HepG2 (cell line): ENCODE data around the gene CEP128. TPM values are rescaled to one million over a fixed set of nuclear protein-coding genes. Genes with fewer than 3 reads are reported as not detected.

ENCODE experiments used
- ATAC-seq: fragments of 200-7000 bp; cut with Tn5 transposase; 3 replicates; pipeline ENCODE4 v1.9.1; 2020; ENCODE audit warnings: mild to moderate bottlenecking, moderate library complexity
- BruUV-seq: library from RNA; stranded (reverse); fragments of 400-500 nt; replicated peaks from 2 replicates; lab custom pipeline; 2021; lab: Mats Ljungman, UMichigan
- CTCF ChIA-PET: fragments of 300-600 bp; formaldehyde crosslinking; extraction: SDS; loops from one replicate; lab custom pipeline; 2021; ENCODE audit warnings: low total read pairs, inconsistent platforms, low intra/inter-chr PET ratio; lab: Yijun Ruan, JAX
- POLR2A ChIA-PET: fragments of 350-600 bp; sonication (Branson Sonifier 250); formaldehyde crosslinking; loops from one replicate; lab custom pipeline; 2020; ENCODE audit warnings: antibody characterized with exemption, inconsistent platforms; lab: Yijun Ruan, JAX
- DNase-seq: peaks from one replicate; pipeline ENCODE4 v3.0.0-alpha.2; 2015; ENCODE audit warnings: low spot score
- FAIRE-seq: peaks from 3 replicates; lab custom pipeline; 2011; peaks lifted over from hg19 to GRCh38; lab: Jason Lieb, UNC
- H2AFZ ChIP-seq: one replicate; pipeline ENCODE4 v1.6.1; 2011; ENCODE audit warnings: low read length, inconsistent platforms
- H3K27ac ChIP-seq: fragments of 300-600 bp; 3 replicates; pipeline ENCODE4 v1.8.0; 2011; ENCODE audit warnings: mixed run types, mild to moderate bottlenecking, mixed read lengths, low read length, inconsistent platforms; ENCODE audit not compliant: insufficient read depth; ENCODE audit errors: extremely low read length
- H3K27me3 ChIP-seq, 2 experiments: fragments of 200-600 bp in 1 of 2; 2 replicates in 1 of 2; 3 replicates in 1 of 2; pipeline versions ENCODE4 v1.6.0 to v1.8.0; 2011; ENCODE audit warnings: low read length in 2 of 2, mild to moderate bottlenecking in 2 of 2, moderate library complexity in 2 of 2, inconsistent platforms in 1 of 2; ENCODE audit not compliant: insufficient read depth in 2 of 2, control insufficient read depth in 1 of 2
- H3K36me3 ChIP-seq, 2 experiments: fragments of 200-600 bp in 1 of 2; replicated peaks in 1 of 2; 2 replicates in 1 of 2; 3 replicates in 1 of 2; pipeline versions ENCODE4 v1.5.1 to v1.8.0; 2011; ENCODE audit warnings: low read length in 2 of 2, inconsistent platforms in 1 of 2; ENCODE audit not compliant: insufficient read depth in 2 of 2, control insufficient read depth in 1 of 2
- H3K4me1 ChIP-seq: 2 replicates; pipeline ENCODE4 v1.5.1; 2012; ENCODE audit warnings: low read length, inconsistent platforms; ENCODE audit not compliant: insufficient read depth
- H3K4me2 ChIP-seq: 2 replicates; pipeline ENCODE4 v1.6.0; 2011; ENCODE audit warnings: low read depth, low read length, inconsistent platforms
- H3K4me3 ChIP-seq, 3 experiments: fragments of 200-600 bp in 1 of 3; sonication (generic), shearing (Covaris generic) in 1 of 3; replicated peaks in 1 of 3; 2 replicates each; pipeline ENCODE4 v1.5.1; 2011 to 2016; ENCODE audit warnings: low read length in 3 of 3, inconsistent platforms in 2 of 3, low read depth in 2 of 3, mild to moderate bottlenecking in 2 of 3, control low read depth in 1 of 3, mixed read lengths in 1 of 3; ENCODE audit not compliant: insufficient read depth in 1 of 3
- H3K79me2 ChIP-seq: one replicate; pipeline ENCODE4 v1.6.1; 2011; ENCODE audit warnings: low read length, inconsistent platforms; ENCODE audit not compliant: insufficient read depth
- H3K9ac ChIP-seq: 2 replicates; pipeline ENCODE4 v1.6.0; 2011; ENCODE audit warnings: mild to moderate bottlenecking, low read depth, low read length, inconsistent platforms; ENCODE audit not compliant: insufficient read depth
- H3K9me3 ChIP-seq: 2 replicates; pipeline ENCODE4 v1.5.1; 2012; ENCODE audit warnings: mild to moderate bottlenecking, low read length
- H4K20me1 ChIP-seq: 2 replicates; pipeline ENCODE4 v1.6.0; 2011; ENCODE audit warnings: inconsistent platforms, mild to moderate bottlenecking, low read length, moderate library complexity; ENCODE audit not compliant: insufficient read depth
- EED ChIP-seq: sonication (generic); formaldehyde crosslinking; IDR thresholded peaks from 2 replicates; pipeline ENCODE4 v1.5.0; 2020; ENCODE audit warnings: mild to moderate bottlenecking, missing genetic modification reagents
- ETS1 ChIP-seq: sonication (generic); formaldehyde crosslinking; IDR thresholded peaks from 2 replicates; pipeline ENCODE4 v1.4.0; 2020; ENCODE audit warnings: missing genetic modification reagents
- HMG20A ChIP-seq: IDR thresholded peaks from 2 replicates; pipeline ENCODE4 v1.6.1; 2016; ENCODE audit warnings: borderline replicate concordance
- KAT2B ChIP-seq: fragments of 150-350 bp; IDR thresholded peaks from 2 replicates; pipeline ENCODE4 v1.6.1; 2014; ENCODE audit warnings: low read depth, low read length, borderline replicate concordance
- KLF13 ChIP-seq: sonication (generic); formaldehyde crosslinking; IDR thresholded peaks from 2 replicates; pipeline ENCODE4 v1.4.0; 2020; ENCODE audit warnings: mild to moderate bottlenecking, missing genetic modification reagents
- MEIS1 ChIP-seq: sonication (generic); formaldehyde crosslinking; IDR thresholded peaks from 2 replicates; pipeline ENCODE4 v1.9.0; 2021; ENCODE audit warnings: mild to moderate bottlenecking, missing genetic modification reagents, moderate library complexity, borderline replicate concordance
- RAD51 ChIP-seq: fragments of 450-650 bp; IDR thresholded peaks from 2 replicates; pipeline ENCODE4 v1.6.1; 2016; ENCODE audit warnings: borderline replicate concordance
- SKIL ChIP-seq: sonication (generic); formaldehyde crosslinking; IDR thresholded peaks from 2 replicates; pipeline ENCODE4 v1.8.0; 2022; ENCODE audit warnings: missing genetic modification reagents, mild to moderate bottlenecking, moderate library complexity, borderline replicate concordance
- SP4 ChIP-seq: sonication (generic); formaldehyde crosslinking; IDR thresholded peaks from 2 replicates; pipeline ENCODE4 v1.8.1; 2023; ENCODE audit warnings: mild to moderate bottlenecking, missing genetic modification reagents
- YY1 ChIP-seq: IDR thresholded peaks from 2 replicates; pipeline ENCODE4 v1.6.1; 2011; ENCODE audit warnings: low read length, low read depth, moderate library complexity, mild to moderate bottlenecking; ENCODE audit not compliant: insufficient read depth, insufficient replicate concordance
- ZNF562 ChIP-seq: sonication (generic); formaldehyde crosslinking; IDR thresholded peaks from 2 replicates; pipeline ENCODE4 v1.8.0; 2022; ENCODE audit warnings: missing genetic modification reagents, borderline replicate concordance
- ZNF644 ChIP-seq: IDR thresholded peaks from 2 replicates; pipeline ENCODE4 v1.6.1; 2016; ENCODE audit warnings: low read depth
- ZNF772 ChIP-seq: sonication (generic); formaldehyde crosslinking; IDR thresholded peaks from 2 replicates; pipeline ENCODE4 v1.5.0; 2020; ENCODE audit warnings: mild to moderate bottlenecking, missing genetic modification reagents
- ZNF891 ChIP-seq: sonication (generic); formaldehyde crosslinking; IDR thresholded peaks from 2 replicates; pipeline ENCODE4 v1.5.0; 2020; ENCODE audit warnings: mild to moderate bottlenecking, missing genetic modification reagents
- ZSCAN31 ChIP-seq: sonication (generic); formaldehyde crosslinking; IDR thresholded peaks from 2 replicates; pipeline ENCODE4 v1.5.0; 2020; ENCODE audit warnings: low read depth, mild to moderate bottlenecking, missing genetic modification reagents
- WGBS: methylation state at CpG from one replicate; pipeline ENCODE4 v1.1.6; 2017; ENCODE audit warnings: low lambda C conversion rate; 5-methylcytosine and 5-hydroxymethylcytosine counted together
- in situ Hi-C: cut with HindIII; loops from 2 replicates; pipeline ENCODE4 v1.10.0; 2017; ENCODE audit warnings: low pct_unique_long_range_greater_than_20kb; ENCODE audit not compliant: extremely low pct_ligation_motif_present
- intact Hi-C: fragments of 100-400 bp; cut with micrococcal nuclease; formaldehyde crosslinking; loops from one replicate; pipeline ENCODE4 v1.10.0; 2022; ENCODE audit not compliant: unreplicated experiment
- polyA plus RNA-seq, 8 experiments: library from polyadenylated mRNA; depleted of rRNA in 3 of 8; stranded (reverse) in 7 of 8; unstranded in 1 of 8; fragments of >200 nt; fragmentation: Illumina TruSeq in 4 of 8; extraction: Trizol in 4 of 8; gene quantifications; 2 replicates each; pipeline versions ENCODE4 v1.2.1 to v1.2.3, GENCODE V29; 2011 to 2016; ENCODE audit warnings: low read depth in 4 of 8, missing spikeins in 1 of 8, mixed read lengths in 1 of 8; ENCODE audit not compliant: insufficient read depth in 1 of 8
- total RNA-seq, 5 experiments: library from RNA; depleted of rRNA; stranded (reverse); fragments of >200 nt; fragmentation: Illumina TruSeq; extraction: Trizol; gene quantifications; 2 replicates each; pipeline ENCODE4 v1.2.3, GENCODE V29; 2016; ENCODE audit warnings: low read depth in 1 of 5

Gene CEP128
- total and polyA plus RNA-seq, 2 of the 13 experiments (the other 11 are each of a cell fraction or from before 2014, with no cell fraction given) = 1.3 to 7.5 TPM

DNA sequence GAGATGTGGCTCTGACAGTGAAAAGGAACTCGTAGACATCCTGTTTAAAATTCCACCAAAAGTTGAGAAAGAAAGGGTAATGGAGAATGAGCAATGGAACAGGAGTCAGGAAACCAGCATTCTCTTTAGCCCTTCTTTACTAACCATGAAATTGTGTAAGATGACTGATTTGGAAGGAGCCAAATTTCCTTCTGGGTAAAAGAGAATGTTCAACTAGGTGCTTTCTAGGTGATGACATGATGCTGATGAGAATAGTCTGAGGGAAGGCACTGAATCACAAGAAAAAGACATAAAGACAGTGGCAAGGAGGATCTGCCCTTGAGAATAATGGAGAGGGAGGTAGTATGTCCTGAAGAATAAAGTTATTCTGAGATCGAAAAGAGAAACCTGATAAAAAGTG, 16.1 kb upstream of the CEP128 start:
- TF ChIP-seq MEIS1 (CRISPR knock-in tag) = no peak
- no peak for TF ChIP-seq KLF13 (CRISPR knock-in tag)
- no peak for TF ChIP-seq EED (CRISPR knock-in tag)
- no peak for TF ChIP-seq YY1
- no peak for TF ChIP-seq ZNF644 (CRISPR knock-in tag)
- no peak for TF ChIP-seq RAD51
- TF ChIP-seq, all 625 proteins: peak for 0
- 3% methylated on average over 2 of the region's 2 CpGs for WGBS
- H4K20me1 ChIP-seq = no peaks in the 10 kb centered on the region
- no peak overlapping the region for H3K4me3 ChIP-seq
- H3K79me2 ChIP-seq = no peaks in the 10 kb centered on the region
- no peak for ATAC-seq
- intact Hi-C loops (no loop called here), in situ Hi-C loops (no loop called here)
- no peak for FAIRE-seq
- peaks cover 4 to 22% of the 10 kb centered on the region in 2 experiments; a peak in 2 of 5 replicates for H3K27me3 ChIP-seq
- H3K4me1 ChIP-seq = peaks cover 10% of the 10 kb centered on the region
- no peaks in the 10 kb centered on the region for H3K36me3 ChIP-seq
- no peak for DNase-seq
- ChIA-PET POLR2A (no interaction called here), CTCF (no interaction called here)
- no peak overlapping the region for H3K4me2 ChIP-seq
- H2AFZ ChIP-seq = no peak overlapping the region
- H3K9me3 ChIP-seq = no peaks in the 10 kb centered on the region
- BruUV-seq = no TSS peak
- no peak overlapping the region for H3K9ac ChIP-seq
- H3K27ac ChIP-seq = no peak overlapping the region

GRCh38 chr14:80956922-80957321, 15.4 kb upstream of the CEP128 start:
- no TSS peak for BruUV-seq
- H3K9me3 ChIP-seq = no peaks in the 10 kb centered on the region
- TF ChIP-seq ZNF772 (CRISPR knock-in tag) = no peak
- no peak for TF ChIP-seq SKIL (CRISPR knock-in tag)
- TF ChIP-seq ZSCAN31 = no peak
- no peak for TF ChIP-seq HMG20A
- TF ChIP-seq ZNF562 (CRISPR knock-in tag) = no peak
- TF ChIP-seq SP4 (CRISPR knock-in tag) = no peak
- TF ChIP-seq KAT2B = no peak
- TF ChIP-seq ETS1 (CRISPR knock-in tag) = no peak
- no peak for TF ChIP-seq ZNF891 (CRISPR knock-in tag)
- no peak for FAIRE-seq
- intact Hi-C loops (no loop called here), in situ Hi-C loops (no loop called here)
- no peak for ATAC-seq
- no peak overlapping the region for H3K27ac ChIP-seq
- no peaks in the 10 kb centered on the region for H4K20me1 ChIP-seq
- peaks cover 10% of the 10 kb centered on the region for H3K4me1 ChIP-seq
- H3K27me3 ChIP-seq = peaks cover 4 to 22% of the 10 kb centered on the region in 2 experiments; a peak in 2 of 5 replicates
- DNase-seq = no peak
- H3K4me2 ChIP-seq = no peak overlapping the region
- no peak overlapping the region for H3K9ac ChIP-seq
- WGBS = 0% methylated on average over 1 of the region's 1 CpG
- H3K36me3 ChIP-seq = no peaks in the 10 kb centered on the region
- no peak overlapping the region for H3K4me3 ChIP-seq
- ChIA-PET CTCF (interaction anchor here (3.2 kb wide), 1 partner anchor 30 kb away, joined by 30 read pairs; no protein-coding TSS in a partner anchor), POLR2A (no interaction called here)
- no peaks in the 10 kb centered on the region for H3K79me2 ChIP-seq
- H2AFZ ChIP-seq = no peak overlapping the region
